ENCODE measurements around the gene KRT2. TPM values are rescaled to one million over a fixed set of nuclear protein-coding genes. Genes with fewer than 3 reads are reported as not detected.

The KRT2 gene
- total RNA-seq, 1 experiment from 2014 or later: not detected

DNA sequence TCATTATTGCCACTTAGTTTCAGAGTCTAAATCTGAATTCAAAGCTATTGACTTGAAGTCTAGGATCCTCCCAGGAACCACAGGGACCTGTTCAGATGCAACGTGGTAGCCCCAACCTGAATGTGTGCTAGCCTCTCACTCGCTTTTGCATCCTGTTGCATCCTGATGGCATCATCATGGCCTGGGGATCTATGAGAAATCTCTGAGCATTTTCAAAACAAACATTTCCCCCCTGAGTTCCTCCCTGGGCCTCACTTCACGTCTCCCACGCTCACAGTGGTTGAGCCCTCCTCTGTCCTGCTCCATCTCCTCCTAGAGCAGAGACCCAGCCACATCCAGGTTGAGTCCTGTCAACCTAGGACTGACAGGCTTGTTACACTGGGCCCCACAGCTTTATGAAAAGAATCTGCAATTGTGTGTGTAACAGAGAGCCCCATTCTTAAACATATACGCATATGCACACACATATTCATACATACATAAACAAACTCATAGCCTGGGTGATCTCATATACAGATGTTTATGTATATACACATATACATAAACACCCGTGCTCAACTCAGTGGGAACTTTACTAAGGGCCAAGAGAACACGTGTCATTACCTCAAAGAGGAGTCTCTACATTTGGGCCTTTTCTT is 45.3 kb downstream of the KRT2 start:
- Mint-ChIP-seq H3K36me3 (no peaks in the 10 kb centered on the region), H3K4me3 (no peak overlapping the region), H3K27me3 (ENCODE audit: low read depth) (peaks cover 16% of the 10 kb centered on the region), H3K4me1 (peaks cover 4% of the 10 kb centered on the region; the same call in 1 of the 2 replicates), H3K9me3 (no peaks in the 10 kb centered on the region), H3K27ac (no peak overlapping the region)
- CTCF ChIA-PET: interaction anchor here (1.0 kb wide), 1 partner anchor 264 kb away, joined by 4 read pairs; no protein-coding TSS in a partner anchor
- TF ChIP-seq, protein P1, sequence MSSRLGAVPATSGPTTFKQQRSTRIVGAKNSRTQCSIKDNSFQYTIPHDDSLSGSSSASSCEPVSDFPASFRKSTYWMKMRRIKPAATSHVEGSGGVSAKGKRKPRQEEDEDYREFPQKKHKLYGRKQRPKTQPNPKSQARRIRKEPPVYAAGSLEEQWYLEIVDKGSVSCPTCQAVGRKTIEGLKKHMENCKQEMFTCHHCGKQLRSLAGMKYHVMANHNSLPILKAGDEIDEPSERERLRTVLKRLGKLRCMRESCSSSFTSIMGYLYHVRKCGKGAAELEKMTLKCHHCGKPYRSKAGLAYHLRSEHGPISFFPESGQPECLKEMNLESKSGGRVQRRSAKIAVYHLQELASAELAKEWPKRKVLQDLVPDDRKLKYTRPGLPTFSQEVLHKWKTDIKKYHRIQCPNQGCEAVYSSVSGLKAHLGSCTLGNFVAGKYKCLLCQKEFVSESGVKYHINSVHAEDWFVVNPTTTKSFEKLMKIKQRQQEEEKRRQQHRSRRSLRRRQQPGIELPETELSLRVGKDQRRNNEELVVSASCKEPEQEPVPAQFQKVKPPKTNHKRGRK (CRISPR knock-in tag; IDR thresholded peaks at IDR 0.05; ENCODE audit: borderline replicate concordance): no peak
- no peak for TF ChIP-seq ZBTB21 (CRISPR knock-in tag; IDR thresholded peaks at IDR 0.05; ENCODE audit: borderline replicate concordance)
- no peak for TF ChIP-seq TEAD1 (CRISPR knock-in tag; IDR thresholded peaks at IDR 0.05)
- TF ChIP-seq, protein P2, sequence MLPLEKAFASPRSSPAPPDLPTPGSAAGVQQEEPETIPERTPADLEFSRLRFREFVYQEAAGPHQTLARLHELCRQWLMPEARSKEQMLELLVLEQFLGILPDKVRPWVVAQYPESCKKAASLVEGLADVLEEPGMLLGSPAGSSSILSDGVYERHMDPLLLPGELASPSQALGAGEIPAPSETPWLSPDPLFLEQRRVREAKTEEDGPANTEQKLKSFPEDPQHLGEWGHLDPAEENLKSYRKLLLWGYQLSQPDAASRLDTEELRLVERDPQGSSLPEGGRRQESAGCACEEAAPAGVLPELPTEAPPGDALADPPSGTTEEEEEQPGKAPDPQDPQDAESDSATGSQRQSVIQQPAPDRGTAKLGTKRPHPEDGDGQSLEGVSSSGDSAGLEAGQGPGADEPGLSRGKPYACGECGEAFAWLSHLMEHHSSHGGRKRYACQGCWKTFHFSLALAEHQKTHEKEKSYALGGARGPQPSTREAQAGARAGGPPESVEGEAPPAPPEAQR (CRISPR knock-in tag; IDR thresholded peaks at IDR 0.05): no peak
- no peak for TF ChIP-seq GABPB1 (CRISPR knock-in tag; IDR thresholded peaks at IDR 0.05)
- TF ChIP-seq, protein P3, sequence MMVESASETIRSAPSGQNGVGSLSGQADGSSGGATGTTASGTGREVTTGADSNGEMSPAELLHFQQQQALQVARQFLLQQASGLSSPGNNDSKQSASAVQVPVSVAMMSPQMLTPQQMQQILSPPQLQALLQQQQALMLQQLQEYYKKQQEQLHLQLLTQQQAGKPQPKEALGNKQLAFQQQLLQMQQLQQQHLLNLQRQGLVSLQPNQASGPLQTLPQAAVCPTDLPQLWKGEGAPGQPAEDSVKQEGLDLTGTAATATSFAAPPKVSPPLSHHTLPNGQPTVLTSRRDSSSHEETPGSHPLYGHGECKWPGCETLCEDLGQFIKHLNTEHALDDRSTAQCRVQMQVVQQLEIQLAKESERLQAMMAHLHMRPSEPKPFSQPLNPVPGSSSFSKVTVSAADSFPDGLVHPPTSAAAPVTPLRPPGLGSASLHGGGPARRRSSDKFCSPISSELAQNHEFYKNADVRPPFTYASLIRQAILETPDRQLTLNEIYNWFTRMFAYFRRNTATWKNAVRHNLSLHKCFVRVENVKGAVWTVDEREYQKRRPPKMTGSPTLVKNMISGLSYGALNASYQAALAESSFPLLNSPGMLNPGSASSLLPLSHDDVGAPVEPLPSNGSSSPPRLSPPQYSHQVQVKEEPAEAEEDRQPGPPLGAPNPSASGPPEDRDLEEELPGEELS (CRISPR knock-in tag; IDR thresholded peaks at IDR 0.05): no peak
- DNase-seq (ENCODE audit: low spot score) (no peak), ATAC-seq (no peak)
- POLR2A ChIA-PET: no interaction called here

GRCh38 chr12:52606096-52606495 is 45.9 kb downstream of the KRT2 start:
- no peaks in the 10 kb centered on the region for H3K36me3 Mint-ChIP-seq
- CTCF ChIA-PET: interaction anchor here (1.0 kb wide), 1 partner anchor 265 kb away, joined by 4 read pairs; no protein-coding TSS in a partner anchor
- POLR2A ChIA-PET: no interaction called here
- peaks cover 21% of the 10 kb centered on the region for H3K27me3 Mint-ChIP-seq (ENCODE audit: low read depth)
- TF ChIP-seq, protein P4, sequence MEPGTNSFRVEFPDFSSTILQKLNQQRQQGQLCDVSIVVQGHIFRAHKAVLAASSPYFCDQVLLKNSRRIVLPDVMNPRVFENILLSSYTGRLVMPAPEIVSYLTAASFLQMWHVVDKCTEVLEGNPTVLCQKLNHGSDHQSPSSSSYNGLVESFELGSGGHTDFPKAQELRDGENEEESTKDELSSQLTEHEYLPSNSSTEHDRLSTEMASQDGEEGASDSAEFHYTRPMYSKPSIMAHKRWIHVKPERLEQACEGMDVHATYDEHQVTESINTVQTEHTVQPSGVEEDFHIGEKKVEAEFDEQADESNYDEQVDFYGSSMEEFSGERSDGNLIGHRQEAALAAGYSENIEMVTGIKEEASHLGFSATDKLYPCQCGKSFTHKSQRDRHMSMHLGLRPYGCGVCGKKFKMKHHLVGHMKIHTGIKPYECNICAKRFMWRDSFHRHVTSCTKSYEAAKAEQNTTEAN (CRISPR knock-in tag; IDR thresholded peaks at IDR 0.05): no peak
- TF ChIP-seq CDX4 (CRISPR knock-in tag; IDR thresholded peaks at IDR 0.05; ENCODE audit: borderline replicate concordance): no peak
- no peak for TF ChIP-seq RORB (CRISPR knock-in tag; IDR thresholded peaks at IDR 0.05)
- no peak for TF ChIP-seq ZNF263 (CRISPR knock-in tag; IDR thresholded peaks at IDR 0.05; ENCODE audit: low read depth)
- TF ChIP-seq, protein P5, sequence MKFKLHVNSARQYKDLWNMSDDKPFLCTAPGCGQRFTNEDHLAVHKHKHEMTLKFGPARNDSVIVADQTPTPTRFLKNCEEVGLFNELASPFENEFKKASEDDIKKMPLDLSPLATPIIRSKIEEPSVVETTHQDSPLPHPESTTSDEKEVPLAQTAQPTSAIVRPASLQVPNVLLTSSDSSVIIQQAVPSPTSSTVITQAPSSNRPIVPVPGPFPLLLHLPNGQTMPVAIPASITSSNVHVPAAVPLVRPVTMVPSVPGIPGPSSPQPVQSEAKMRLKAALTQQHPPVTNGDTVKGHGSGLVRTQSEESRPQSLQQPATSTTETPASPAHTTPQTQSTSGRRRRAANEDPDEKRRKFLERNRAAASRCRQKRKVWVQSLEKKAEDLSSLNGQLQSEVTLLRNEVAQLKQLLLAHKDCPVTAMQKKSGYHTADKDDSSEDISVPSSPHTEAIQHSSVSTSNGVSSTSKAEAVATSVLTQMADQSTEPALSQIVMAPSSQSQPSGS (CRISPR knock-in tag; IDR thresholded peaks at IDR 0.05; ENCODE audit: borderline replicate concordance, low read depth): no peak
- no peak overlapping the region for H3K27ac Mint-ChIP-seq
- DNase-seq (ENCODE audit: low spot score) (no peak), ATAC-seq (no peak)
- no peaks in the 10 kb centered on the region for H3K9me3 Mint-ChIP-seq
- no peak overlapping the region for H3K4me3 Mint-ChIP-seq
- peaks cover 4% of the 10 kb centered on the region; the same call in 1 of the 2 replicates for H3K4me1 Mint-ChIP-seq

DNA sequence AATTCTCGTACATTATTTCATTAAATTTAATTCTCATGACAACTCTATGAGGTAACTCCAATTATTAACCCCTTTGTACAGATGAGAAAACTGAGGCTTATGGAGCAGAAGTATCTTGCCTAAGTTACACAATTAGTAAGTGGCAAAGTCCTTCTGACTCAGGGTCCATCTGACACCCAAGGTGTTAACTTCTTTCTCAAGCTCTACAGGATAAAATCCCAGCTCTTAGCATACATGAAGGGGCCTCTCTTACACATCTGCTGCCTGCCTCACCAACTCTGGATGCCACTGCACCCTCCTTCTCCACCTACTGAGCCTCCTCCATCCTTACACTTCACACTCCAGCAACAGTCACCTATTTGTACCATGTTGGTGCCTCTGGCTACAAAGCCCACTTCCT is 46.5 kb downstream of the KRT2 start:
- no peak for DNase-seq (ENCODE audit: low spot score)
- no peaks in the 10 kb centered on the region for H3K36me3 Mint-ChIP-seq
- no peak overlapping the region for H3K4me3 Mint-ChIP-seq
- ATAC-seq: no peak
- peaks cover under 1% of the 10 kb centered on the region; the same call in 1 of the 2 replicates for H3K4me1 Mint-ChIP-seq
- H3K27me3 Mint-ChIP-seq (ENCODE audit: low read depth): peaks cover 22% of the 10 kb centered on the region
- H3K9me3 Mint-ChIP-seq: no peaks in the 10 kb centered on the region
- H3K27ac Mint-ChIP-seq: no peak overlapping the region
- POLR2A ChIA-PET: no interaction called here
- CTCF ChIA-PET: interaction anchor here (1.0 kb wide), 1 partner anchor 265 kb away, joined by 4 read pairs; no protein-coding TSS in a partner anchor
- no peak for TF ChIP-seq CREB1 (CRISPR knock-in tag; IDR thresholded peaks at IDR 0.05)
- no peak for TF ChIP-seq TEAD4 (CRISPR knock-in tag; IDR thresholded peaks at IDR 0.05)
- TF ChIP-seq NR3C1 (CRISPR knock-in tag; conservative IDR thresholded peaks at IDR 0.05; ENCODE audit: low read depth): no peak
- no peak for TF ChIP-seq ZMAT4 (CRISPR knock-in tag; IDR thresholded peaks at IDR 0.05)
- TF ChIP-seq RELA (CRISPR knock-in tag; IDR thresholded peaks at IDR 0.05; ENCODE audit: borderline replicate concordance): no peak
- TF ChIP-seq, protein P6, sequence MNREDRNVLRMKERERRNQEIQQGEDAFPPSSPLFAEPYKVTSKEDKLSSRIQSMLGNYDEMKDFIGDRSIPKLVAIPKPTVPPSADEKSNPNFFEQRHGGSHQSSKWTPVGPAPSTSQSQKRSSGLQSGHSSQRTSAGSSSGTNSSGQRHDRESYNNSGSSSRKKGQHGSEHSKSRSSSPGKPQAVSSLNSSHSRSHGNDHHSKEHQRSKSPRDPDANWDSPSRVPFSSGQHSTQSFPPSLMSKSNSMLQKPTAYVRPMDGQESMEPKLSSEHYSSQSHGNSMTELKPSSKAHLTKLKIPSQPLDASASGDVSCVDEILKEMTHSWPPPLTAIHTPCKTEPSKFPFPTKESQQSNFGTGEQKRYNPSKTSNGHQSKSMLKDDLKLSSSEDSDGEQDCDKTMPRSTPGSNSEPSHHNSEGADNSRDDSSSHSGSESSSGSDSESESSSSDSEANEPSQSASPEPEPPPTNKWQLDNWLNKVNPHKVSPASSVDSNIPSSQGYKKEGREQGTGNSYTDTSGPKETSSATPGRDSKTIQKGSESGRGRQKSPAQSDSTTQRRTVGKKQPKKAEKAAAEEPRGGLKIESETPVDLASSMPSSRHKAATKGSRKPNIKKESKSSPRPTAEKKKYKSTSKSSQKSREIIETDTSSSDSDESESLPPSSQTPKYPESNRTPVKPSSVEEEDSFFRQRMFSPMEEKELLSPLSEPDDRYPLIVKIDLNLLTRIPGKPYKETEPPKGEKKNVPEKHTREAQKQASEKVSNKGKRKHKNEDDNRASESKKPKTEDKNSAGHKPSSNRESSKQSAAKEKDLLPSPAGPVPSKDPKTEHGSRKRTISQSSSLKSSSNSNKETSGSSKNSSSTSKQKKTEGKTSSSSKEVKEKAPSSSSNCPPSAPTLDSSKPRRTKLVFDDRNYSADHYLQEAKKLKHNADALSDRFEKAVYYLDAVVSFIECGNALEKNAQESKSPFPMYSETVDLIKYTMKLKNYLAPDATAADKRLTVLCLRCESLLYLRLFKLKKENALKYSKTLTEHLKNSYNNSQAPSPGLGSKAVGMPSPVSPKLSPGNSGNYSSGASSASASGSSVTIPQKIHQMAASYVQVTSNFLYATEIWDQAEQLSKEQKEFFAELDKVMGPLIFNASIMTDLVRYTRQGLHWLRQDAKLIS (CRISPR knock-in tag; IDR thresholded peaks at IDR 0.05; ENCODE audit: borderline replicate concordance): no peak
